Measurements from ENCODE around the gene VAC14. TPM values are rescaled to one million over a fixed set of nuclear protein-coding genes. Genes with fewer than 3 reads are reported as not detected.

Gene VAC14
- total and polyA plus RNA-seq, 8 donors: 14.9 to 90.6 (median 39.3) TPM

- H3K9me3 ChIP-seq: no peaks in the 10 kb centered on the region
- H3K4me1 ChIP-seq: peaks cover 8 to 18% (median 14%) of the 10 kb centered on the region in 4 donors
- peak overlapping the region in 2 of 5 donors; percentile 24 to 63 for H3K27ac ChIP-seq
- H3K4me3 ChIP-seq: peak overlapping the region; percentile 13 to 30 (median 20)
- 18 to 48% (median 41%) methylated on average over 23 to 35 of the region's 35 CpGs for WGBS, 5 donors
- intact Hi-C loops (cut with DNase I; ENCODE audit: low total_unique reads): loop anchor here (10.0 kb wide), 1 partner anchor 119 kb away; no protein-coding TSS in a partner anchor
- DNase-seq: peak; percentile 77 to 95
- no peaks in the 10 kb centered on the region for H3K27me3 ChIP-seq
- TF ChIP-seq POLR2A (IDR thresholded peaks at IDR 0.05) (no peak), POLR2AphosphoS5 (IDR thresholded peaks at IDR 0.05) (peak in 2 of 3 donors; percentile 48 to 87), CTCF (IDR thresholded peaks at IDR 0.05) (peak in 6 of 7 experiments; percentile 28 to 94 (median 91))
- no peaks in the 10 kb centered on the region for H3K36me3 ChIP-seq
Observed at GRCh38 chr16:70653809-70654771, 146.9 kb downstream of the VAC14 start.

- no peak overlapping the region for H3K27ac ChIP-seq
- 85 to 92% (median 91%) methylated on average over 4 of the region's 4 CpGs for WGBS, 5 donors
- DNase-seq: no peak
Observed at GRCh38 chr16:70653406-70653805, 147.6 kb downstream of the VAC14 start.

GRCh38 chr16:70652322-70652721, 148.6 kb downstream of the VAC14 start:
- intact Hi-C loops (cut with DNase I; ENCODE audit: low total_unique reads): loop anchor here (10.0 kb wide), 1 partner anchor 118 kb away; no protein-coding TSS in a partner anchor
- H3K27ac ChIP-seq: no peak overlapping the region
- H3K4me3 ChIP-seq: no peak overlapping the region
- H3K36me3 ChIP-seq: no peaks in the 10 kb centered on the region
- TF ChIP-seq CTCF (IDR thresholded peaks at IDR 0.05): no peak
- no peak for TF ChIP-seq POLR2AphosphoS5 (IDR thresholded peaks at IDR 0.05)
- no peak for TF ChIP-seq EP300 (IDR thresholded peaks at IDR 0.05)
- no peak for TF ChIP-seq POLR2A (IDR thresholded peaks at IDR 0.05)
- WGBS, 5 donors: 74 to 86% (median 83%) methylated on average over 2 of the region's 2 CpGs
- H3K9me3 ChIP-seq: no peaks in the 10 kb centered on the region
- H3K27me3 ChIP-seq: no peaks in the 10 kb centered on the region
- H3K4me1 ChIP-seq: peaks cover 8 to 18% (median 14%) of the 10 kb centered on the region in 4 donors
- no peak for DNase-seq

More at GRCh38 chr16:70653406-70653805, 147.6 kb downstream of the VAC14 start:
- no peak overlapping the region for H3K4me3 ChIP-seq
- no peaks in the 10 kb centered on the region for H3K36me3 ChIP-seq
- TF ChIP-seq EP300 (IDR thresholded peaks at IDR 0.05): no peak
- TF ChIP-seq POLR2AphosphoS5 (IDR thresholded peaks at IDR 0.05): no peak
- TF ChIP-seq POLR2A (IDR thresholded peaks at IDR 0.05): no peak
- TF ChIP-seq CTCF (IDR thresholded peaks at IDR 0.05): no peak
- intact Hi-C loops (cut with DNase I; ENCODE audit: low total_unique reads): loop anchor here (10.0 kb wide), 1 partner anchor 119 kb away; no protein-coding TSS in a partner anchor
- H3K27me3 ChIP-seq: no peaks in the 10 kb centered on the region
- H3K9me3 ChIP-seq: no peaks in the 10 kb centered on the region
- peaks cover 8 to 18% (median 14%) of the 10 kb centered on the region in 4 donors for H3K4me1 ChIP-seq

GRCh38 chr16:70651524-70651923, 149.4 kb downstream of the VAC14 start:
- Histone ChIP-seq H3K4me3 (no peak overlapping the region), H3K36me3 (no peaks in the 10 kb centered on the region), H3K27ac (no peak overlapping the region), H3K4me1 (peaks cover 7 to 12% (median 10%) of the 10 kb centered on the region in 4 donors), H3K27me3 (no peaks in the 10 kb centered on the region), H3K9me3 (no peaks in the 10 kb centered on the region)
- DNase-seq: no peak
- 78 to 86% (median 80%) methylated on average over 3 of the region's 3 CpGs for WGBS, 5 donors
- TF ChIP-seq CTCF (IDR thresholded peaks at IDR 0.05) (no peak), EP300 (IDR thresholded peaks at IDR 0.05) (no peak), POLR2AphosphoS5 (IDR thresholded peaks at IDR 0.05) (no peak)
- intact Hi-C loops (cut with DNase I; ENCODE audit: low total_unique reads): loop anchor here (10.0 kb wide), 1 partner anchor 117 kb away; no protein-coding TSS in a partner anchor

Measured in stomach (tissue), 9 donors.